ENCODE measurements around the gene RBBP5.
A peak's percentile ranks its signal among the peaks of the same experiment; 100 is the strongest.
"Not testable (repeated sequence)": the region's sequence is repeated elsewhere in the genome, so short reads cannot be mapped to it uniquely, and the experiment has no call there.

The RBBP5 gene

GRCh38 chr1:205121660-205122488 is at the start of gene RBBP5:
Gene RBBP5 (minus strand): TSS chr1:205121978. CDS start chr1:205121873, 105 bp downstream.
- peak; percentile 88 for DNase-seq (ENCODE audit: low spot score)

- DNase-seq (ENCODE audit: low spot score), result no peak
These were observed 49.6 kb upstream of the RBBP5 start for GRCh38 chr1:205171369-205171768.

- no peak for DNase-seq (ENCODE audit: low spot score)
These were observed 48.9 kb upstream of the RBBP5 start for GRCh38 chr1:205170532-205171269.

GRCh38 chr1:205169248-205169647 is 47.5 kb upstream of the RBBP5 start:
- no peak for DNase-seq (ENCODE audit: low spot score)

- no peak for DNase-seq (ENCODE audit: low spot score)
These were observed 46.5 kb upstream of the RBBP5 start for GRCh38 chr1:205168291-205168690.

GRCh38 chr1:205162301-205162700 is 40.5 kb upstream of the RBBP5 start:
- no peak for DNase-seq (ENCODE audit: low spot score)

- DNase-seq (ENCODE audit: low spot score), result no peak
These were observed 39.3 kb upstream of the RBBP5 start for GRCh38 chr1:205161076-205161475.

GRCh38 chr1:205158048-205158616 is 36.4 kb upstream of the RBBP5 start:
- no peak for DNase-seq (ENCODE audit: low spot score)

- not testable (repeated sequence) for DNase-seq (ENCODE audit: low spot score)
These were observed 34.0 kb upstream of the RBBP5 start for GRCh38 chr1:205155665-205156377.

GRCh38 chr1:205152505-205152904 is 30.7 kb upstream of the RBBP5 start:
- no peak for DNase-seq (ENCODE audit: low spot score)

GRCh38 chr1:205150651-205151428 is 29.1 kb upstream of the RBBP5 start:
- no peak for DNase-seq (ENCODE audit: low spot score)

- peak; percentile 38 for DNase-seq (ENCODE audit: low spot score)
These were observed 25.5 kb upstream of the RBBP5 start for GRCh38 chr1:205147191-205147835.

- peak; percentile 28 for DNase-seq (ENCODE audit: low spot score)
These were observed 23.0 kb upstream of the RBBP5 start for GRCh38 chr1:205144751-205145150.

GRCh38 chr1:205144046-205144720 is 22.4 kb upstream of the RBBP5 start:
- DNase-seq (ENCODE audit: low spot score), result no peak

- DNase-seq (ENCODE audit: low spot score), result no peak
These were observed 20.3 kb upstream of the RBBP5 start for GRCh38 chr1:205142102-205142469.

- DNase-seq (ENCODE audit: low spot score), result peak; percentile 72
These were observed 19.7 kb upstream of the RBBP5 start for GRCh38 chr1:205141236-205142101.

GRCh38 chr1:205140113-205140512 is 18.3 kb upstream of the RBBP5 start:
- no peak for DNase-seq (ENCODE audit: low spot score)

- DNase-seq (ENCODE audit: low spot score), result no peak
These were observed 16.1 kb upstream of the RBBP5 start for GRCh38 chr1:205137901-205138300.

- no peak for DNase-seq (ENCODE audit: low spot score)
These were observed 11.5 kb upstream of the RBBP5 start for GRCh38 chr1:205133287-205133686.

Data from AG08396 (cell line).